ENCODE measurements around the gene CETP.
"Not testable (repeated sequence)": the region's sequence is repeated elsewhere in the genome, so short reads cannot be mapped to it uniquely, and the experiment has no call there.

The CETP gene

GRCh38 chr16:56961851-56962281 lies at the start of gene CETP:
CETP (plus strand) TSS chr16:56961950; CDS start chr16:56961980, 30 bp downstream.
- DNase-seq, result no peak

GRCh38 chr16:56912746-56913708 lies 48.7 kb upstream of the CETP start:
- no peak for DNase-seq

GRCh38 chr16:56914896-56915295 lies 46.9 kb upstream of the CETP start:
- no peak for DNase-seq

GRCh38 chr16:56915336-56916119 lies 46.2 kb upstream of the CETP start:
- no peak for DNase-seq

GRCh38 chr16:56916571-56917403 lies 45.0 kb upstream of the CETP start:
- no peak for DNase-seq

- no peak for DNase-seq
Observed at GRCh38 chr16:56918467-56919012, 43.2 kb upstream of the CETP start.

DNA sequence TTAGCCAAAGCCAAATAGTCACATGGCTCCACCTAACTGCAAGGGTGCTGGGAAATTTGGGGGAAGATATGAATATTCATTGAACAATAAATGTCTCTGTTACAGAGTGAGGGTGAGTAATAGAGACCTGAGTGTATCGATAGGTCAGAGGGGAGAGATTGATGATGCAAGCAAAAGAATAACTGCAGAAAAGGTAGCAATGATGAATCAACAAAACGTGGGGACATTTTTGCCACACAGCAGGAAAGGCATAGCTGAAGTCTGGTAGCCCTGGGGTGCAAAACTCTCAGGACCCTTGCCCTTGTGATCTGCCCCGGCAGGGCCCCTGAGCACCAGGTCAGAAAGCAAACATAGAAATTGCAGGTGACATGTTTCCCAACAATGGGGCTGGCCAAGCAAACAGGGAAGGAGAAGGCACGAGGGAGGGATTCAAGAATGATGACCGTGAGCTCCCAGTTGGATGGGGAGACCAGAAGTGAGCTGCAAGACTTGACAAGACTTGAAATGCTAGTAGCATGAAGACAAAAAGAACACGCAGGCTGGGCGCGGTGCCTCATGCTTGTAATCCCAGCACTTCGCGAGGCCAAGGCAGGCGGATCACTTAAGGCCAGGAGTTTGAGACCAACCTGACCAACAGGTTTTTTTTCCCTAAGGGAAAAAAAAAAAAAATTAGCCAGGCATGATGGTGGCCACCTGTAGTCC lies 42.5 kb upstream of the CETP start:
- no peak for DNase-seq

GRCh38 chr16:56921571-56921970 lies 40.2 kb upstream of the CETP start:
- DNase-seq, result no peak

DNA sequence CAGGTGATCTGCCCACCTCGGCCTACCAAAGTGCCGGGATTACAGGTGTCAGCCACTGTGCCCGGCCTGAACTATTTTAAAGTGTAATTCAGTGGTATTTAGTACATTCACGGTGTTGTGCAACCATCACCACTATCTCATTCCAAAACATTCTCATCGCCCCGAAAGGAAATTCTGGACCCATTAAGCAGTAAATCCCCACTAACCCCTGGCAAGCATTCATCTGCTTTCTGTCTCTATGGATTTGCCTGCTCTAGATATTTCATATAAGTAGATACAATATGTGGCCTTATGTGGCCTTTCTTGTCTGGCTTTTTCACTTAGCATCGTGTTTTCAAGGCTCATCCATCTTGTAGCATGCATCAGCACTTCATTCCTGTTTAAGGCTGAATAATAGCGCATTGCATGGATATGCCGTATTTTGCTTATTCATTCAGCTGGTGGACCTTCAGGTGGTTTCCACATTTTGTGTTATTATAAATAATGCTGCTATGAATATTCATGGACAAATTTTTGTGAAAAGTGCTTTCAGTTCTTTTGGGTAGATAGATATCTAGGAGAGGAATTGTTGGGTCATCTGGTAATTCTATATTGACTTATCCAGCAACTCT lies 38.2 kb upstream of the CETP start:
- DNase-seq, result no peak

- DNase-seq, result no peak
Observed at GRCh38 chr16:56927471-56927870, 34.3 kb upstream of the CETP start.

DNA sequence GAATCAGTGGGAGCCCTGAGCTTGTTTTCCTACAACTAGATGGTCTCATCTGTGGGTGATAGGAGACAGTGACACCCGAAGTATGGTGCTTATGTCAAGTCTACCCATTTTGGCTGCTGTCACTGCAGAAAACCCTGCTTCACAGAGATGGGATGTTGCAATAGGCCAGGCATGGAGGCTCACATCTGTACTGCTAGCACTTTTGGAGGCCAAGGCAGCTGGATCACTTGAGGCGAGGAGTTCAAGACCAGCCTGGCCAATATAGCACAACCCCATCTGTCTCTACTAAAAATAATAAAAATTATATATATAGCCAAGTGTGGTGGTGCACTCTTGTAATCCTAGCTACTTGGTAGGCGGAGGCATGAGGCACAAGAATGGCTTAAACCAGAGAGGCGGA lies 32.1 kb upstream of the CETP start:
- no peak for DNase-seq

DNA sequence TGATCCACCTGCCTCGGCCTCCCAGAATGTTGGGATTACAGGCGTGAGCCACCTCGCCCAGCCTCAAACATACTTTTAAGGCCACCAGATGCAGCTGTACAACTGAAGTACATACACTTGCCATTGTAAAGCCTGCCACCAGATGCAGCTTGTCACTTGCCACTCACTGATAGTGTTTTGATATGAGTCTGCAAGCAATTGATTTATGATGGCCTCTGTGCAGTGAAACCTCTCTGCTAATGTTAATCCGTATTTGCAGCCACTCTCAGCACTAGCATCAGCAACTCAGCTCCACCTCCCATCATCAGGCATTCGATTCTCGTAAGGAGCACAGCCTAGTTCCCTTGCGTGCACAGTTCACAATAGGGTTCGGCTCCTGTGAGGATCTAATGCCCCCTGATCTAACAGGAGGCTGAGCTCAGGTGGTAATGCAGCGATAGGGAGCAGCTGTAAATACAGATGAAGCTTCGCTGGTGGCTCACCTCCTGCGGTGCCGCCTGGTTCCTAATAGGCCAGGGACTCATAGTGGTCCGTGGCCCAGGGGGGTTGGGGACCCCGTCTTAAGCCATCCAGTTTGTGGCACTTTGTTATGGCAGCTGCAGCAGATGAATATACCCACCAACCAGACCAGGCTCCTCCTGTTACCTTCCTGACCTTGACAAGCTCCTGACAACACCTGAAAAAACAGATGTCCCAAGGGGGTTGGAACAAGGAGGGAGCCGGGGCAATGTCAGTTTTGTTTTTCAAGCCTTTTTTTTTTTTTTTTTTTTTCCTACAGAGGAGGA lies 31.1 kb upstream of the CETP start:
- no peak for DNase-seq

GRCh38 chr16:56931271-56931891 lies 30.4 kb upstream of the CETP start:
- DNase-seq, result peak in 1 of 2 donors; percentile 42

DNA sequence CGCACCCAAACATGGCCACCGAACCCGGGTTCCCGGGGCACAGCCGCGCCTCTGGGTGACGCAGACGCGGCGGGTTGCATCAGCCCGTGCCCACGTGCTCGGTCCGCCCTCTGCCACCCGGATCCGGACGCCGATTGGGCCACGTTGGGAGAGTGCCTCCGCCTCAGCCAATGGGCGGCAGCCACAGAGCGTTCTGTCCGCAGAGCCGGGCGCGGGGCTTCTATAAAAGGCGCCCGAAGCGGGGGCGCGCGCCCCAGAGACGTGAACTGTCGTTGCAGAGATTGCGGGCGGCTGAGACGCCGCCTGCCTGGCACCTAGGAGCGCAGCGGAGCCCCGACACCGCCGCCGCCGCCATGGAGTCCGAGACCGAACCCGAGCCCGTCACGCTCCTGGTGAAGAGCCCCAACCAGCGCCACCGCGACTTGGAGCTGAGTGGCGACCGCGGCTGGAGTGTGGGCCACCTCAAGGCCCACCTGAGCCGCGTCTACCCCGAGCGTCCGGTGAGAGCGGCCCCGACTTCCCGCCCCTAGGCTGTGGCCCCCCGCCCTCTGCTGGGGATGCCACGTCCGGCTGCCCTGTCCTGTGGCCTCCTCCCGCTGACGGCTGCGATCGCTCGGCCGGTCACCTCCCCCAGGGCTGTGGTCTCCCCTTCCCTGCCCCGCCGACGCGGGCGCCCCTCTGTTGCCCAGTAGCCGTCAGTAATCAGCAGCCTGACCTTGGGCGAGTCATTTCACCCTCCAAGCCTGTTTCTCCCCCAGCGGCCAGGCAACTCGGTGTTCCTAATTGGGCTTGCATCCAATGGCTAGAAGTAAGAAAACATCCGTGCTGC lies 29.6 kb upstream of the CETP start, which contains the start of gene HERPUD1:
HERPUD1 (plus strand) TSS at position 251 of the 829 bp plus-strand sequence; CDS start at position 354, 103 bp downstream.
- DNase-seq, result peak; percentile 98 to 99

- DNase-seq, result no peak
Observed at GRCh38 chr16:56932721-56933619, 28.8 kb upstream of the CETP start.

GRCh38 chr16:56933828-56934598 lies 27.7 kb upstream of the CETP start:
- no peak for DNase-seq

- DNase-seq, result not testable (repeated sequence)
Observed at GRCh38 chr16:56934599-56935145, 27.1 kb upstream of the CETP start.

All from stimulated activated CD4-positive, alpha-beta T cell treated with anti-CD3 and anti-CD28 coated beads, Interleukin-2, amount 100 ng/mL, for 48 hours (primary cell).